OCI-LY3 (cell line): ENCODE results near the gene SLC22A17.

Source experiments
- EZH2phosphoT487 ChIP-seq: fragments of 200-600 bp; shearing (Covaris generic); IDR thresholded peaks from 2 replicates; pipeline ENCODE4 v1.6.1; 2018; ENCODE audit warnings: antibody characterized with exemption, mixed run types, low read depth
- TF ChIP-seq, protein P1 (sequence below): fragments of 200-600, 300-600 bp; sonication (generic); IDR thresholded peaks from 2 replicates; pipeline ENCODE4 v1.5.1; 2014; ENCODE audit warnings: antibody characterized with exemption, low read length, low read depth

- TF ChIP-seq, protein P1, sequence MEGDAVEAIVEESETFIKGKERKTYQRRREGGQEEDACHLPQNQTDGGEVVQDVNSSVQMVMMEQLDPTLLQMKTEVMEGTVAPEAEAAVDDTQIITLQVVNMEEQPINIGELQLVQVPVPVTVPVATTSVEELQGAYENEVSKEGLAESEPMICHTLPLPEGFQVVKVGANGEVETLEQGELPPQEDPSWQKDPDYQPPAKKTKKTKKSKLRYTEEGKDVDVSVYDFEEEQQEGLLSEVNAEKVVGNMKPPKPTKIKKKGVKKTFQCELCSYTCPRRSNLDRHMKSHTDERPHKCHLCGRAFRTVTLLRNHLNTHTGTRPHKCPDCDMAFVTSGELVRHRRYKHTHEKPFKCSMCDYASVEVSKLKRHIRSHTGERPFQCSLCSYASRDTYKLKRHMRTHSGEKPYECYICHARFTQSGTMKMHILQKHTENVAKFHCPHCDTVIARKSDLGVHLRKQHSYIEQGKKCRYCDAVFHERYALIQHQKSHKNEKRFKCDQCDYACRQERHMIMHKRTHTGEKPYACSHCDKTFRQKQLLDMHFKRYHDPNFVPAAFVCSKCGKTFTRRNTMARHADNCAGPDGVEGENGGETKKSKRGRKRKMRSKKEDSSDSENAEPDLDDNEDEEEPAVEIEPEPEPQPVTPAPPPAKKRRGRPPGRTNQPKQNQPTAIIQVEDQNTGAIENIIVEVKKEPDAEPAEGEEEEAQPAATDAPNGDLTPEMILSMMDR: no peak
- TF ChIP-seq EZH2phosphoT487: no peak
Measured at GRCh38 chr14:23302290-23303225, 50.1 kb downstream of the SLC22A17 start, which contains the start of gene PPP1R3E.
